ENCODE measurements around the gene TNS4.
"Not testable (repeated sequence)": the region's sequence is repeated elsewhere in the genome, so short reads cannot be mapped to it uniquely, and the experiment has no call there.

The TNS4 gene

GRCh38 chr17:40501499-40501911 lies at the start of gene TNS4:
TNS4 (minus strand) TSS chr17:40501623; CDS start chr17:40496425, 5,198 bp downstream.
- DNase-seq (ENCODE audit: low spot score), result no peak

DNA sequence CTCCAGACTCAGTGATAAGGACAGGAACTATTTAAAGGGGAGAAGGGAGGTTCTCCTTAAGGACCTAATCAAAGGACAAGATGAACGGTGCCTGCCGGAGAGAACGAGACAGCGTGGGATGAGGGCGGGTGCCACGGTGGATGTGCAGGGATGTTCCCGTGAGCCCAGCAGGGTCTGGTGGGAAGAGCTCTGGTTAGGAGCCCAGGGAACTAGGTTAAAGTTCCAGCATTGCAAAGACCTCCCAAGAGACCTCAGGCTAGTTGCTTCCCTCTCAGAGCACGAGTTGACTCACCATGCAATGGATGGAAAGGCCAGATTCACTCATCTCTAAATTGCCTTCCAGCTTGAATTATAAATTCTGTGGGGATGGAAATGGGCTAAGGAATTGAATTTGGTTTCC lies 49.2 kb upstream of the TNS4 start:
- no peak for DNase-seq (ENCODE audit: low spot score)

GRCh38 chr17:40548982-40549685 lies 47.7 kb upstream of the TNS4 start:
- peak; percentile 45 for DNase-seq (ENCODE audit: low spot score)

GRCh38 chr17:40548491-40548981 lies 47.1 kb upstream of the TNS4 start:
- no peak for DNase-seq (ENCODE audit: low spot score)

- DNase-seq (ENCODE audit: low spot score), result peak; percentile 42
Measured at GRCh38 chr17:40547785-40548478, 46.5 kb upstream of the TNS4 start.

DNA sequence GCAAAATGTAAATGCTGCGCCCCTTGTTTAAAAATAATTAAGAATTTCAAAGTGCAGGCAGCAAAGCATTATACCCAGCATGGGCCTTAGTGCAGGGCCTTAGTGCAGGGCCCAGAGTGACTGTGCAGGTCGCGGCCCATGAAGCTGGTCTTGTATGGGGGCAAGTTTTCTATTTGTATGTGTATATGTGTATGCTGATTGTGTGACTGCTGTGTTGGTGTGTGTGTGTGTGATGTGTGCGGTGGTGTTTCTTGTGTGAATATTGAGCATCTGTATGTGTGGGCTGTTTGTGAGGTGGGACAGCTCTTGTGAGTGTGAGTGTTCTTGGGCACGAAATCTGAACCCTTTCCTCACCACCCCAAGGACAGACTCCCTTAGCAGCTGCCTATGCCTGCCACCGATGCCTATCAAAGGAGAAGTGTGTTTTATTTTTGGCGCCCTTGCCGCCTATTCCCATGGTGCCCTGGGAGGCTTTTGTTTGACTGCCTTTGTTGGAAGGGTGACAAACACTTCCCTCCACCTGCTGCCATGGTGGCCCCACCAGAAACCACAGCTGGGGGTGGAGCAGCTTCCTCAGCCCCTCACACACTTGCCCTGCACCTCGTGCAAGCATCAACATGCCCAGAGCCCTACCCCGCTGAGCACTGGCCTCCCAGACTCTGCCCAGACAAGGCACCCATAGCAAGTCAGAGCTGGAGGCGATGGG lies 45.8 kb upstream of the TNS4 start:
- DNase-seq (ENCODE audit: low spot score), result peak; percentile 47

GRCh38 chr17:40546497-40546896 lies 45.1 kb upstream of the TNS4 start:
- DNase-seq (ENCODE audit: low spot score), result not testable (repeated sequence)

- DNase-seq (ENCODE audit: low spot score), result no peak
Measured at GRCh38 chr17:40545660-40546059, 44.2 kb upstream of the TNS4 start.

- DNase-seq (ENCODE audit: low spot score), result no peak
Measured at GRCh38 chr17:40542558-40543411, 41.4 kb upstream of the TNS4 start.

- DNase-seq (ENCODE audit: low spot score), result no peak
Measured at GRCh38 chr17:40541873-40542557, 40.6 kb upstream of the TNS4 start.

DNA sequence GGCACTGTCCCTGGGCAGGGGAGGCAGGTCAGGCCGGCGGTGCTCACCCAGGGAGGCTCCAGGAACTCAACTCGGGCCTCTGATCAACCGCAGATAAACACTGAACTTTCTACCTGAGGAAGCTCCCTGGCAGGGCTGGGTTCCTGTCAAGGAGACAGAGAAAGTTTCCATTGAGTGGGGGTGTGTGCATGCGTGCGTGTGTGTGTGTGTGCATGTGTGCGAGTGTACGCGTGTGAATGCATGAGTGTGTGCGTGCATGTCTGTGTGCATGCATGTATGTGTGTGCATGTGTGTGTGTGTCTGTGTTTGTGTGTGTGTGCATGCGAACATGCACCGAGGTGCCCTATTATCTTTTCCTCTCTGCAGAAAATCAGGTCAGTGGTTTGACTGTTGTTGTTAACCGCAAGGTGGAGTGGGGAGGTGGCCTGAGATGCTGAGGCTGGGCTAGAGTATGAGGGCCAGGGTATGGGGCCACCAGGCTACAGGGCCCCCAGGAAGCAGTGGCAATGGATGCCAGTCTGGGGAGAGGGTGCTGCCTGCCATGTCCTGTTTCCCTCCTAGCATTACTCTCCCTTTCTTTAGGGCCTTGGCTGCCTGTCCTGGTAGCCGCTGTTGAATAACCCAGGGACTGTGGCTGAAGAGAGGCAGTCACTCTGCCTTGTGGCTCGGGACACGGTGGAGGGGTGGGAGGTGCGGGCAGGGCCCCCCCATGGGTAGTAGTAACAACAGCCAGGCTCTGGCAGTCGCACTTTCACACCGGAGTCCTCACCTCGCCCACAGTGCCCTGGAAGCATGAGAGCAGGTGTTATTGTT lies 39.8 kb upstream of the TNS4 start:
- no peak for DNase-seq (ENCODE audit: low spot score)

GRCh38 chr17:40540448-40540847 lies 39.0 kb upstream of the TNS4 start:
- DNase-seq (ENCODE audit: low spot score), result no peak

- no peak for DNase-seq (ENCODE audit: low spot score)
Measured at GRCh38 chr17:40539711-40540411, 38.4 kb upstream of the TNS4 start.

DNA sequence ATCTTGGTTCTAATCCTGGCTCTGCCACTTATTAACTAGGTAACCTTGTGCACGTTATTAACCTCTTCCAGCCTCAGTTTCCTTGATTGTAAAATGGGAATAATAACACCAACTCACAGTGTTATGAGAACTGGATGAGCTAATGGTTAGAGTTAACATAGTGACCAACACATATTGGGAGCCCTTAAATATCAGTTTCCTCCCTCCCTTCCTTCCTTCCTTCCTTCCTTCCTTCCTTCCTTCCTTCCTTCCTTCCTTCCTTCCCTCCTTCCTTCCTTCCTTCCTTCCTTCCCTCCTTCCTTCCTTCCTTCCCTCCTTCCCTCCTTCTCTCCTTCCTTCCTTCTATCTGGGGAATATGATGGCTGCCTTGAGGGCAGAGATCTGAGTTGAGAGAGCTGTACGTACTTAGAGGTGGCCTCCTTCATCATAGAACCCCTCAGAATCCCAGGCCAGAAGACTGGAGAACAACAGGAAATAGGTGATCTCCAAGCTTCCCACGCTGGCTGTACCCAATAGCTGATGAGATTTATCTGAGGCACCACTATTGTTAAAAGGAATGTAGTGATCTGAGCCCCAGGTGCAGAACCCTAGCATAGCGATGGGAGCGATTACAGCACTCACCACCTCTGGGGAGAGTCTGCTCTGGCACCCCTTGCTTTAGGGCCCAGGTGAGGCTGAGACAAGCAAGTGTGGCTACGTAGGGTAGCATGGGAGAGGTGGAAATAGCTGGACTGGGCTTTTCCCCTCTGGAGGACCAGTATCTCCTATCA lies 37.7 kb upstream of the TNS4 start:
- no peak for DNase-seq (ENCODE audit: low spot score)

DNA sequence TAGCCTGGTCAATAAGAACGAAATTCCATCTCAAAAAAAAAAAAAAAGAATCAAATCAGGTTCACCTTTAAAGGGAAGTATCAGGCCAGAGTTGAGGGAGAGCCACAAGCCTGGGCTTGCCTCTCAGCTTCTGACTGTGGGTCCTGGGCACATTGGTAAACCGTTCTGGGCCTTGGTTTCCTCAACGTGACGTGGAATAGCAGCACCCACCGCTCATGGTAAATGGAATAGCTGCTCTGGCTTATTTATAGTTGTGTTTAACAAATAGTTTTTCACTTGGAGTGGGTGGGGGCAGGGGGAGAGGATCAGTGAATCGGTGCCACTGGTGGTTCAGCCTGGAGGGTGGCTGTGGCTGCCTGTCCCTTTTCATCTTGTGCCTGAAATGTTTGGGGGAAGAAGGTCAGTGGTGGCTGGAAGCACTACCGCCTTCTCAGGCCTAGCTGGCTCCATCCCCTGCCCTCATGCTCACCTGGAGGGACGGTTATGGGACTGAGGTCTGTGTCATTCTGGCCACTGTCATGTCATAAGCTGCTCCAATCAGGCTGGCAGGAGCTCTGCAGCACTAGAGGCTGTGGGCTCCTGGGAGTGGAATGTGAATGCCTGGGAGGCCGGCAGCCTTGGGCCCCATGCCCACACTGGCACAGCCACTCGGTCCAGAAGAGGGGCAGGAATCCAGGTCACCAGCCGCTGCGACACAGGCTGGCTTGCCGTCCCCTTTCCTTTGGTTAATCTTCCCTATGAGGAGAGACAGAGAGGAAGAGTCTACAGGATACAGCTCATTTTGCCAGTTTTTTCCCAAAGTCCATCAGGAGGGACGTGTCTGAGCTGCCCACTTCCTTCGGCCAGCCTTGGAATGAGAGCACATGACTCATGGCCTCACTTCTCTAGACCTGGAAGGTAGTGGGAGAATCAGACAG lies 36.9 kb upstream of the TNS4 start:
- no peak for DNase-seq (ENCODE audit: low spot score)

- DNase-seq (ENCODE audit: low spot score), result no peak
Measured at GRCh38 chr17:40536295-40537171, 35.1 kb upstream of the TNS4 start.

DNA sequence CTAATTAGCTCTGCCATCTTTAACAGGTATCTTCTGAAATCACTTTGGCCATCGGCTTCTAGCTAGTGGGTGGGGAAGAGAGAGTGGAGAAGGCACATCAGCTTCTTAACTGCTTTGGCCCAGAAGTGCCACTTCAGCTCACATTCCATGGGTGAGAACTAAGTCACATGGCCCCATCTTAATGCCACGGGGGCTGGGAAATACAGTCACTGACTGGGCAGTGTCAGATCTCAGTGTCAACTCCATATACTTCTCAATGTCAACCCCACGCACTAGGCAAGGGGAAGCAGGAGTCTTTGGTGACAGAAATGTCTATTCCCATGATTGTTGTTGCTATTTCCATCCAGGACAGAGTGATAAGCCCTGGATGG lies 34.5 kb upstream of the TNS4 start:
- DNase-seq (ENCODE audit: low spot score), result no peak

Measured in ecto neural progenitor cell (in vitro differentiated cells).